SJSA1 (cell line): ENCODE data around the gene CNIH1. TPM values are rescaled to one million over a fixed set of nuclear protein-coding genes. Genes with fewer than 3 reads are reported as not detected.
"Not testable (repeated sequence)": the region's sequence is repeated elsewhere in the genome, so short reads cannot be mapped to it uniquely, and the experiment has no call there.

Experiments used
- DNase-seq, 2 experiments: peaks; one replicate each; pipeline ENCODE4 v3.0.0-alpha.2; 2015 to 2020; ENCODE audit warnings: low spot score in 2 of 2, low read depth in 1 of 2
- H3K27ac ChIP-seq: fragments of 250-450 bp; sonication (Bioruptor Pico); 2 replicates; pipeline ENCODE4 v1.5.1; 2020; ENCODE audit warnings: mild to moderate bottlenecking, moderate library complexity
- H3K27me3 ChIP-seq: fragments of 250-450 bp; sonication (Bioruptor Pico); replicated peaks from 2 replicates; pipeline ENCODE4 v1.5.1; 2020; ENCODE audit warnings: mild to moderate bottlenecking, moderate library complexity
- H3K36me3 ChIP-seq: fragments of 250-450 bp; sonication (Bioruptor Pico); 2 replicates; pipeline ENCODE4 v1.5.1; 2020; ENCODE audit warnings: mild to moderate bottlenecking
- H3K4me1 ChIP-seq: fragments of 250-450 bp; sonication (Bioruptor Pico); replicated peaks from 2 replicates; pipeline ENCODE4 v1.6.1; 2021; ENCODE audit warnings: mild to moderate bottlenecking
- H3K4me3 ChIP-seq: fragments of 250-450 bp; sonication (Bioruptor Pico); 2 replicates; pipeline ENCODE4 v1.5.1; 2020; ENCODE audit warnings: mild to moderate bottlenecking
- H3K9me3 ChIP-seq: fragments of 250-450 bp; sonication (Bioruptor Pico); replicated peaks from 2 replicates; pipeline ENCODE4 v1.5.1; 2020; ENCODE audit warnings: mild to moderate bottlenecking
- total RNA-seq: library from RNA; depleted of rRNA; stranded (reverse); fragments of >200 nt; shearing (Covaris generic); gene quantifications from 2 replicates; pipeline ENCODE4 v1.2.3, GENCODE V29; 2014

CNIH1 gene
- total RNA-seq, 1 experiment from 2014 or later: 219 TPM

GRCh38 chr14:54478636-54479215 lies 37.6 kb upstream of the CNIH1 start:
- no peak overlapping the region for H3K27ac ChIP-seq
- no peak for DNase-seq
- H3K4me3 ChIP-seq: no peak overlapping the region
- no peaks in the 10 kb centered on the region for H3K9me3 ChIP-seq
- H3K4me1 ChIP-seq: no peaks in the 10 kb centered on the region
- H3K27me3 ChIP-seq: no peaks in the 10 kb centered on the region
- peaks cover 43% of the 10 kb centered on the region for H3K36me3 ChIP-seq

- DNase-seq: no peak
- H3K4me1 ChIP-seq: no peaks in the 10 kb centered on the region
- peaks cover 18% of the 10 kb centered on the region for H3K36me3 ChIP-seq
- no peak overlapping the region for H3K27ac ChIP-seq
- H3K9me3 ChIP-seq: no peaks in the 10 kb centered on the region
- no peaks in the 10 kb centered on the region for H3K27me3 ChIP-seq
- H3K4me3 ChIP-seq: no peak overlapping the region
These were observed 34.7 kb upstream of the CNIH1 start for GRCh38 chr14:54475911-54476310.

DNA sequence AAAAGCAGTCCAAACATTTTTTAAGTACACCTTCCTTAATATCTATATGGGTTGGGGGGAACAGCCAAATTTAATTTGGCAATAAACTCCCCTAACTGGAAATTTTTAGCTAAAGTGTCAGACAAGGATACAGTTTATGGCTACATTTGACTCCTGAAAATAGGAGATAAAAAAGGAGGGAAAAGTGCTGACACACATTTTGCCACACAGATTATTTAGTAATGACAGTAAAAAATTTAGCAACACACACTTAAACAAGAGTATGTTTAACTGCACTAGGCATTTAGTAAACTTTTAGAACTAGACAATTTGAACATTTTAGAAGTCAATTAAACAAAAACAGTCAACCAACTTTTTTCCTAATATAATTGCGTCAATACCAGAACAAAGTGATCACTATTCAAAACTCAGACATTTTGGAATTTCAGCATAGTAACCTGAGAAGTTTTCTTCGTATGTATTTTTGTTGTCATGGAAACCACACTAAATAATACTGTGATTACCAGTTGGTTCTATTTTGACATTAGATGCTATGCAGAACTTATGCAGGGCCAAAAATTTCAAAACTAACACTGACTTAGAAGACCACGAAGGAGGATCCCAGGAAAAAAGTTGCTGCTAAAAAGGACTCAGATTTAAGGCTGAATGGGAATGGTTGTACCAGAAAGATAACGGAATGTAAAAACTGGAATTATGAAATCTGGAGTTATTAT lies 34.2 kb upstream of the CNIH1 start:
- Histone ChIP-seq H3K36me3 (peaks cover 13% of the 10 kb centered on the region), H3K4me3 (no peak overlapping the region), H3K27ac (no peak overlapping the region), H3K9me3 (no peaks in the 10 kb centered on the region), H3K4me1 (no peaks in the 10 kb centered on the region), H3K27me3 (no peaks in the 10 kb centered on the region)
- no peak for DNase-seq

DNA sequence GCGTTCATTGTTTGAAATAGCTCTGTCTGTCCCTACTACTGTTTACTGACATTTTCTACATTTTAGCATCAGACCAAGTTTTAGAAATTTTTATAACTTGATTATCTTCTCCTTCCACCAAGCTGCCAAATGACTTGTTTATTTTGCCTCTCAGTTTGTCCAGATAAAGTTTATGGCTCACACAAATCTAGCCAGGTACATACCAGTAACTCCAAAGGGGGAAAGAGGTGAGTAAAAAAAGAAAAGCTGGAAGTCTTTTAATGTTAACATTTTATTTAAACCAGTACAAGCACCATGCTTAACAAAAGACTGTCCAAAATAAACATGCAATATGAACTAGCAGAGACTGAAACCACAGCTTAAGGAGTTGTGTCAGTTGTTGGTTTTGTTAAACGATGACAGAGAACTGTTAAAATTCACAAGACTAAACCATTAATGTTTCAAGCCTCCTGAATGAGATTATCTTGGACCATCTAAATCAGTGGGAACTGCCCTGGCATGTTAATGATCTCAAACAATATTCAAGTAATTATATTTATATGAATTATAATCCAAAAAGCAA lies 33.1 kb upstream of the CNIH1 start:
- no peak for DNase-seq
- Histone ChIP-seq H3K36me3 (peaks cover 8% of the 10 kb centered on the region), H3K27me3 (no peaks in the 10 kb centered on the region), H3K27ac (no peak overlapping the region), H3K4me3 (no peak overlapping the region), H3K4me1 (no peaks in the 10 kb centered on the region), H3K9me3 (no peaks in the 10 kb centered on the region)

DNA sequence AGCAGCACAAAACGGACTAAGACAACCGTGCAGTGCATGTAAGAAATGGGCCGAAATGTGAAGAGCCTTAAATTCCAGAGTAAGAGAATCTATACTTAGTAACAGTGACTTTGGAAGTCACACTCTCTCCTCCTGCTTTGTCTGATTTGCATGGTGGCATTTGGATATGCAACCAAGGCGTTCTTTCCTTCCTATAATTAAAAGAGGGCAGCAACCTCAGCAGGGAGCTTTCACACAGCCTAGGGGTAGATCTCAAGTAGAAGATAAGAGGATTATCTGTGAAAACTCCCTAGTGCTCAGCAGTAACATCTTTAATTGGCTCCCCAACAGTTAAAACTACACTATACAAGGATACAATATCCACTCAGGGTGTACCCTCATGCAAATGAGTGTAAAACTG lies 31.1 kb upstream of the CNIH1 start:
- DNase-seq: no peak
- Histone ChIP-seq H3K9me3 (no peaks in the 10 kb centered on the region; the same call in 1 of the 2 replicates), H3K36me3 (no peaks in the 10 kb centered on the region; the same call in 1 of the 2 replicates), H3K27me3 (no peaks in the 10 kb centered on the region), H3K4me3 (no peak overlapping the region), H3K27ac (no peak overlapping the region), H3K4me1 (no peaks in the 10 kb centered on the region)

DNA sequence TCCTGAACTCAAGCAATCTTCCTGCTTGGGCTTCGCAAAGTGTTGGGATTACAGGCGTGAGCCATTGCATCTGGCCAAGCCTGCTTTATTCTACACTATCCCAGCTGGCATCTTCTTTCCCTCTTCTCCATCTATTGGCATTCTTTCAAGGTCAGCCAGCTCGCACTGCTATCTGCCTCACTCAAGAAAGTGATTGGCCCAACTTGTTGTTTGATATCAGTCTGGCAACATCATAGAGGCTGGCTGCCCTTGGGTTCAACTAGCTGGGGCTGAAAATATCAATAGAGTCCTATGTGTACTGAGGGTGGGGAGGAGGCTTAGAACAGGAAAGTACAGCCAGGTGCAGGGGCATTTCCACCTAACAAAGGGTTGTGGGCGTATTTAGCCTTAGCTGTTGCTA lies 30.5 kb upstream of the CNIH1 start:
- Histone ChIP-seq H3K27ac (no peak overlapping the region), H3K36me3 (no peaks in the 10 kb centered on the region; the same call in 1 of the 2 replicates), H3K4me3 (no peak overlapping the region), H3K27me3 (no peaks in the 10 kb centered on the region), H3K4me1 (no peaks in the 10 kb centered on the region), H3K9me3 (no peaks in the 10 kb centered on the region; the same call in 1 of the 2 replicates)
- no peak for DNase-seq

DNA sequence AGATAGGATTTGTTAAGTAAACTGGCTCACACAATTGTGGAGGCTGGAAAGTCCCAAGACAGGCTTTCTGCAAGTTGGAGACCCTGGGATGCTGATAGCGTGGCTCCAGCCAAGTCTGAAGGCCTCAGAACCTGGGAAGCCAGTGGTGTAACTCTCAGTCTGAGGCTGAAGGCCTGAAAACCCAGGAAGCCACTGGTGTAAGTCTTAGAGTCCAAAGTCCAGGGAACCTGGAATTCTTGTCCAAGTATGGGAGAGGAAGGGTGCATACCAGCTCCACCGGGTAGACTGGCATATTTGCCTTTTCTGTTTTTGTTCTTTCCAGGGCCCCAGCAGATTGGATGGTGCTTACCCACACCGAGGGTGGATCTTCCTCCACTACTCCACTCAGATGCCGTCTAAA lies 29.5 kb upstream of the CNIH1 start:
- no peak for DNase-seq
- no peaks in the 10 kb centered on the region; the same call in 1 of the 2 replicates for H3K36me3 ChIP-seq
- H3K27me3 ChIP-seq: no peaks in the 10 kb centered on the region
- H3K4me3 ChIP-seq: no peak overlapping the region
- H3K27ac ChIP-seq: no peak overlapping the region
- H3K4me1 ChIP-seq: no peaks in the 10 kb centered on the region
- no peaks in the 10 kb centered on the region; the same call in 1 of the 2 replicates for H3K9me3 ChIP-seq

DNA sequence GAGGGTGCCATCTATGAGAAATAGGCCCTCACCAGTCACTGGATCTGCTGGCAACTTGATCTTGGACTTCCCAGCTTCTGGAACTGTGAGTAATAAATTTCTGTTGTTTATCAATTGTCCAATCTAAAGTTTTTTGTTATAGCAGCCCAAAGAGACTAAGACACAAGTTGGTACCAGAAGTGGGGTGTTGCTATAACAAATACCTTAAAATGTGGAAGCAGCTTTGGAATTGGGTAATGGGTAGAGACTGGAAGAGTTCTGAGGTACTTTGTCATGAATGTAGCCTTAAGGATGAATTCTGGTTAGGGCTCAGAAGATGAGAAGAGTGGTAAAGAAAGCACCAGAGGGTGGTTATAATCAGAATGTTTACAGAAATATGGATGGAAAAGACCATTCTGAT lies 26.1 kb upstream of the CNIH1 start:
- no peaks in the 10 kb centered on the region for H3K27me3 ChIP-seq
- no peaks in the 10 kb centered on the region; the same call in 1 of the 2 replicates for H3K9me3 ChIP-seq
- DNase-seq: no peak
- H3K27ac ChIP-seq: no peak overlapping the region
- no peaks in the 10 kb centered on the region for H3K36me3 ChIP-seq
- no peaks in the 10 kb centered on the region for H3K4me1 ChIP-seq
- no peak overlapping the region for H3K4me3 ChIP-seq

DNA sequence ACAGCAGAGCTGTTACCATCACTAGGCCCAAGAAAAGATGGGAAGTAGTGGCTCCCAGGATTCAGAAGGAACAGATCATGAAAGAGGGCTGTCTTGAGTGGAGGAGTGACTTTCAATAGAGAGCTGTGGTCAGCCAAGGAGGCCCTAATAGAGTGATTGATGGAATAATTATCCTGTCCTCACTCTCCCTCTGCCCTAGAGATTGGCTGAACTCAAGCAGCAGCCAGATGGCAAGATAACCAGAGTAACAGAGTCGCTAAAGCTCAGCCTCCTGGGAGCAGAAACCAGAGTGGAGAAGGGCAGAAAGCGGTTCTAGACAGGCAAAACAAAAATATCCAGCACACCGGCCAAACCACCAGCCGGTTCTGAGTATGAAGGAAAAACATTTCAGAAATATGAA lies 24.5 kb upstream of the CNIH1 start:
- no peaks in the 10 kb centered on the region for H3K27me3 ChIP-seq
- H3K4me1 ChIP-seq: no peaks in the 10 kb centered on the region
- H3K27ac ChIP-seq: no peak overlapping the region
- DNase-seq: no peak
- no peak overlapping the region for H3K4me3 ChIP-seq
- no peaks in the 10 kb centered on the region for H3K36me3 ChIP-seq
- no peaks in the 10 kb centered on the region; the same call in 1 of the 2 replicates for H3K9me3 ChIP-seq

DNA sequence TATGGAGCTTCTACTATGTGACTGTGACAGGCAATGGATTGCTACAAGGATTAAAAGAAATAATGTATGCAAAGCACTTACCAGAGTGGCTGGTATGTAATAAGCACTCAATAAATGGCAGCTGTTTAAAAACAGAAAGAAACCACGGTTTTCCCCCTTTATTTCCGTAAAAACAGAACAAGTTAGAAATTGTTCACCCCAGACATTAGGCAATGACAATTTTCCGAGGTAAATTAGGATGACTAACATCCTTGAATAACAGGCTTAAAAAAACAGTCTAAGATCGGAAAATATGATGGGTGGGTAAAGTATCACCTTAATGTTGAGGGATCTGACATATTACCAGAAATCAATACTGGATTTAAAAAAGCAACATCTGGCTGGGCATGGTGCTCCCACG lies 20.9 kb upstream of the CNIH1 start:
- Histone ChIP-seq H3K27ac (no peak overlapping the region), H3K36me3 (no peaks in the 10 kb centered on the region), H3K9me3 (peaks cover 6% of the 10 kb centered on the region), H3K4me3 (no peak overlapping the region), H3K27me3 (no peaks in the 10 kb centered on the region), H3K4me1 (no peaks in the 10 kb centered on the region)
- no peak for DNase-seq

DNA sequence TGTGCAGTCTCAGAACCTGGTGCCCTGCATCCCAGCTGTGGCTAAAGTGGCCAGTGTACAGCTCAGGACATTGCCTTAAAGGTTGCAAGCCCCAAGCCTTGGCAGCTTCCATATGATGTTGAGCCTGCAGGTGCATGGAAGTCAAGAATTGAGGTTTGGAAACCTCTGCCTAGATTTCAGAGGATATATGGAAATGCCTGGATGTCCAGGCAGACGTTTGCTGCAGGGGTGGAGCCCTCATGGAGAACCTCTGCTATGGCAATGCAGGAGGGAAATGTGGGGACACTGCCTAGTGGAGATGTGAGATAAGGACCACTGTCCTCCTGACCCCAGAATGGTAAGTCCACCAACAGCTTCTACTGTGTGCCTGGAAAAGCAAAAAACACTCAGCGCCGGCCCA lies 17.9 kb upstream of the CNIH1 start:
- no peaks in the 10 kb centered on the region for H3K27me3 ChIP-seq
- H3K36me3 ChIP-seq: no peaks in the 10 kb centered on the region
- no peak overlapping the region for H3K4me3 ChIP-seq
- DNase-seq: no peak
- no peaks in the 10 kb centered on the region for H3K4me1 ChIP-seq
- H3K9me3 ChIP-seq: peaks cover 6% of the 10 kb centered on the region; the same call in 1 of the 2 replicates
- no peak overlapping the region for H3K27ac ChIP-seq

- H3K4me3 ChIP-seq: not testable (repeated sequence)
These were observed 17.4 kb upstream of the CNIH1 start for GRCh38 chr14:54458536-54458935.

DNA sequence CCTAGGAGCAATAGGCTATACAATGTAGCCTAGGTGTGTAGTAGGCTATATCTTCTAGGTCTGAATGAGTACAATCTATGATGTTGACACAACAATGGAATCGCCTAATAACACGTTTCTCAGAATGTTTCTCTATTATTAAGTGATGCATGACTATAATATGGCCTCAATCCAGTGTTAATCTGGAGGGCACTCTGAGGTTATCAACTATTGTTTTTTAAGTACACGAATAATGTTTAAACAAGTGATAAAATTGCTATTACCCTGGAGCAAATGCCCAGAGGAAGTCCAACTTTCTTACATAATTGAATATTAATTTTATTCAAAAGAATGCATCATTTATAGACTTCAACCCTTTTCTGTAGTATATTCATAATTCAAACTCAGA lies 16.4 kb upstream of the CNIH1 start:
- H3K36me3 ChIP-seq: no peaks in the 10 kb centered on the region
- no peaks in the 10 kb centered on the region for H3K27me3 ChIP-seq
- H3K9me3 ChIP-seq: peaks cover 6% of the 10 kb centered on the region; the same call in 1 of the 2 replicates
- no peak overlapping the region for H3K4me3 ChIP-seq
- no peak overlapping the region for H3K27ac ChIP-seq
- DNase-seq: no peak
- H3K4me1 ChIP-seq: no peaks in the 10 kb centered on the region

More at GRCh38 chr14:54458536-54458935, 17.4 kb upstream of the CNIH1 start:
- not testable (repeated sequence) for H3K27me3 ChIP-seq, H3K36me3 ChIP-seq, DNase-seq, H3K4me1 ChIP-seq, H3K9me3 ChIP-seq, H3K27ac ChIP-seq

- DNase-seq, H3K36me3 ChIP-seq: not testable (repeated sequence)
These were observed 15.8 kb upstream of the CNIH1 start for GRCh38 chr14:54456820-54457608.

More at GRCh38 chr14:54456820-54457608, 15.8 kb upstream of the CNIH1 start:
- not testable (repeated sequence) for H3K9me3 ChIP-seq, H3K27ac ChIP-seq, H3K4me1 ChIP-seq, H3K27me3 ChIP-seq, H3K4me3 ChIP-seq
